HL-60 (cell line): ENCODE results near the gene HEXIM1.

Experiments
- POLR2AphosphoS5 ChIP-seq: IDR thresholded peaks from 2 replicates; pipeline ENCODE4 v1.6.1; 2012; ENCODE audit warnings: low read depth
- TF ChIP-seq, protein P1 (sequence below): IDR thresholded peaks from one replicate; pipeline ENCODE4 v1.5.1; 2011; ENCODE audit warnings: low read length, control low read depth, inconsistent platforms; ENCODE audit not compliant: insufficient read depth
- TF ChIP-seq, protein P2 (sequence below): IDR thresholded peaks from 2 replicates; pipeline ENCODE4 v1.6.1; 2012; ENCODE audit warnings: low read depth; ENCODE audit not compliant: insufficient replicate concordance

DNA sequence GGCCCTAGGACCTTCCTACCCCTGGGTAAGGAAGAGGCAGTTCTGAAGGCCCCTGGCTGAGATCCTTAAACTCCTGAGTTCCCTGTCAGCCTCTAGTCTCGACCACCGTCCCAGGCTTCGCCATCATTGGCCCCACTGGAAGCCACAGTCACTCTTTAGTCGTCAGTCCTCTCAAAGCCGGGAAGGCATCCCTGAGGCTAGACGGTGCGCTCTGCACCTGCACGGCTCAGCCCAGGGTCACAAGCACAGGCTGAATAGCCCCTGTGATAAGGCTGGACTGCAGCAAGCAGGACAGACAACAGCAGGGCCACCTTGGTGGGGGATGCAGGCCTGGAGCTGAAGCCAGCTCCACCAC, 3.3 kb upstream of the HEXIM1 start:
- TF ChIP-seq, protein P1, sequence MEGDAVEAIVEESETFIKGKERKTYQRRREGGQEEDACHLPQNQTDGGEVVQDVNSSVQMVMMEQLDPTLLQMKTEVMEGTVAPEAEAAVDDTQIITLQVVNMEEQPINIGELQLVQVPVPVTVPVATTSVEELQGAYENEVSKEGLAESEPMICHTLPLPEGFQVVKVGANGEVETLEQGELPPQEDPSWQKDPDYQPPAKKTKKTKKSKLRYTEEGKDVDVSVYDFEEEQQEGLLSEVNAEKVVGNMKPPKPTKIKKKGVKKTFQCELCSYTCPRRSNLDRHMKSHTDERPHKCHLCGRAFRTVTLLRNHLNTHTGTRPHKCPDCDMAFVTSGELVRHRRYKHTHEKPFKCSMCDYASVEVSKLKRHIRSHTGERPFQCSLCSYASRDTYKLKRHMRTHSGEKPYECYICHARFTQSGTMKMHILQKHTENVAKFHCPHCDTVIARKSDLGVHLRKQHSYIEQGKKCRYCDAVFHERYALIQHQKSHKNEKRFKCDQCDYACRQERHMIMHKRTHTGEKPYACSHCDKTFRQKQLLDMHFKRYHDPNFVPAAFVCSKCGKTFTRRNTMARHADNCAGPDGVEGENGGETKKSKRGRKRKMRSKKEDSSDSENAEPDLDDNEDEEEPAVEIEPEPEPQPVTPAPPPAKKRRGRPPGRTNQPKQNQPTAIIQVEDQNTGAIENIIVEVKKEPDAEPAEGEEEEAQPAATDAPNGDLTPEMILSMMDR: no peak
- TF ChIP-seq POLR2AphosphoS5: no peak
- TF ChIP-seq, protein P2, sequence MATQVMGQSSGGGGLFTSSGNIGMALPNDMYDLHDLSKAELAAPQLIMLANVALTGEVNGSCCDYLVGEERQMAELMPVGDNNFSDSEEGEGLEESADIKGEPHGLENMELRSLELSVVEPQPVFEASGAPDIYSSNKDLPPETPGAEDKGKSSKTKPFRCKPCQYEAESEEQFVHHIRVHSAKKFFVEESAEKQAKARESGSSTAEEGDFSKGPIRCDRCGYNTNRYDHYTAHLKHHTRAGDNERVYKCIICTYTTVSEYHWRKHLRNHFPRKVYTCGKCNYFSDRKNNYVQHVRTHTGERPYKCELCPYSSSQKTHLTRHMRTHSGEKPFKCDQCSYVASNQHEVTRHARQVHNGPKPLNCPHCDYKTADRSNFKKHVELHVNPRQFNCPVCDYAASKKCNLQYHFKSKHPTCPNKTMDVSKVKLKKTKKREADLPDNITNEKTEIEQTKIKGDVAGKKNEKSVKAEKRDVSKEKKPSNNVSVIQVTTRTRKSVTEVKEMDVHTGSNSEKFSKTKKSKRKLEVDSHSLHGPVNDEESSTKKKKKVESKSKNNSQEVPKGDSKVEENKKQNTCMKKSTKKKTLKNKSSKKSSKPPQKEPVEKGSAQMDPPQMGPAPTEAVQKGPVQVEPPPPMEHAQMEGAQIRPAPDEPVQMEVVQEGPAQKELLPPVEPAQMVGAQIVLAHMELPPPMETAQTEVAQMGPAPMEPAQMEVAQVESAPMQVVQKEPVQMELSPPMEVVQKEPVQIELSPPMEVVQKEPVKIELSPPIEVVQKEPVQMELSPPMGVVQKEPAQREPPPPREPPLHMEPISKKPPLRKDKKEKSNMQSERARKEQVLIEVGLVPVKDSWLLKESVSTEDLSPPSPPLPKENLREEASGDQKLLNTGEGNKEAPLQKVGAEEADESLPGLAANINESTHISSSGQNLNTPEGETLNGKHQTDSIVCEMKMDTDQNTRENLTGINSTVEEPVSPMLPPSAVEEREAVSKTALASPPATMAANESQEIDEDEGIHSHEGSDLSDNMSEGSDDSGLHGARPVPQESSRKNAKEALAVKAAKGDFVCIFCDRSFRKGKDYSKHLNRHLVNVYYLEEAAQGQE: no peak
